Measurements from ENCODE around the gene LAIR1. TPM values are rescaled to one million over a fixed set of nuclear protein-coding genes. Genes with fewer than 3 reads are reported as not detected.
"Not testable (repeated sequence)": the region's sequence is repeated elsewhere in the genome, so short reads cannot be mapped to it uniquely, and the experiment has no call there.

Gene LAIR1
- total RNA-seq, 1 experiment from 2014 or later, result 0.07 TPM

DNA sequence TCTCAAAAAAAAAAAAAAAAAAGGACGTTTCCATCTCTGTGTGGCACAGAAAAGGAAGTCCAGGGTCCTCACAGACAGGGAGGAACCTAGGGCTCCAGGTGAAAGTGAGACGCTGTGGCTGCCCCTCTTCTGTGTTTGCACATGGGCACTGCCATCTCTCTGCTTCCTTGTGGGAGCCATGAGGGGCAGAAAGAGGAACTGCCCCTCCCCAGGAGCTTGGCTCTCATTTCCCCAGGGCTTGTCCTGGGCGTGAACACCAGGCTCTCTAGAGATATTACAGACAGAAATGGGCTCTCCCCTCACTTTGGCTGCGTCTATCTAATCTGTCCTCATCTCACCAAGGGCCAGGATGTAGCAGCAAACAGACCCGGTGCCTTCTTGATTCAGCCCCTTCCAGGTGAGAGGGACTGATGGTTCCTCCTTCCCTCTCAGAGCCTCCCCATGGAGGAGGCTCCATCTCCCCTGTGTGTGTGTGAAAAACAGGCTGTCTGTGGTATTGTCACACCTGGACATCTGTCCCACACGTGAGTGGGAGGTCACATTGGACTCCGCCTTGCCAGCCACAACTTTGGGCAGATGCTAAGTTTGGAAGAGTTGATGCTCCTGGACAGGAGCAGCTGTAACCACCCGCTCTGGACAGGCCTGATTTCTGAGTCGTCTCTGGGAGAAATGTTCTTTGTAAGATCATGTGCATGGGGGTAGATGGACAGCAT is 24.9 kb downstream of the LAIR1 start:
- Histone ChIP-seq H3K4me3 (ENCODE audit: insufficient read depth, low read depth, low read length) (no peak overlapping the region), H3K27me3 (ENCODE audit: control insufficient read depth, insufficient read depth, low read length) (no peaks in the 10 kb centered on the region), H3K36me3 (replicated peaks; ENCODE audit: control insufficient read depth, insufficient read depth, low read length) (no peaks in the 10 kb centered on the region)
- DNase-seq, result no peak

GRCh38 chr19:54338521-54338920 is 26.2 kb downstream of the LAIR1 start:
- Histone ChIP-seq H3K27me3 (ENCODE audit: control insufficient read depth, insufficient read depth, low read length) (no peaks in the 10 kb centered on the region; the same call in 1 of the 2 replicates), H3K36me3 (replicated peaks; ENCODE audit: control insufficient read depth, insufficient read depth, low read length) (no peaks in the 10 kb centered on the region), H3K4me3 (ENCODE audit: insufficient read depth, low read depth, low read length) (no peak overlapping the region)
- DNase-seq, result no peak

GRCh38 chr19:54337858-54338230 is 26.9 kb downstream of the LAIR1 start:
- no peaks in the 10 kb centered on the region for H3K36me3 ChIP-seq (replicated peaks; ENCODE audit: control insufficient read depth, insufficient read depth, low read length)
- no peaks in the 10 kb centered on the region; the same call in 1 of the 2 replicates for H3K27me3 ChIP-seq (ENCODE audit: control insufficient read depth, insufficient read depth, low read length)
- no peak for DNase-seq
- no peak overlapping the region for H3K4me3 ChIP-seq (ENCODE audit: insufficient read depth, low read depth, low read length)

- Histone ChIP-seq H3K4me3 (ENCODE audit: insufficient read depth, low read depth, low read length) (no peak overlapping the region), H3K36me3 (replicated peaks; ENCODE audit: control insufficient read depth, insufficient read depth, low read length) (no peaks in the 10 kb centered on the region), H3K27me3 (ENCODE audit: control insufficient read depth, insufficient read depth, low read length) (no peaks in the 10 kb centered on the region; the same call in 1 of the 2 replicates)
- no peak for DNase-seq
Measured at GRCh38 chr19:54336893-54337857, 27.6 kb downstream of the LAIR1 start.

GRCh38 chr19:54335979-54336892 is 28.5 kb downstream of the LAIR1 start:
- DNase-seq, result no peak
- H3K27me3 ChIP-seq (ENCODE audit: control insufficient read depth, insufficient read depth, low read length), result no peaks in the 10 kb centered on the region; the same call in 1 of the 2 replicates
- H3K4me3 ChIP-seq (ENCODE audit: insufficient read depth, low read depth, low read length), result no peak overlapping the region
- no peaks in the 10 kb centered on the region for H3K36me3 ChIP-seq (replicated peaks; ENCODE audit: control insufficient read depth, insufficient read depth, low read length)

DNA sequence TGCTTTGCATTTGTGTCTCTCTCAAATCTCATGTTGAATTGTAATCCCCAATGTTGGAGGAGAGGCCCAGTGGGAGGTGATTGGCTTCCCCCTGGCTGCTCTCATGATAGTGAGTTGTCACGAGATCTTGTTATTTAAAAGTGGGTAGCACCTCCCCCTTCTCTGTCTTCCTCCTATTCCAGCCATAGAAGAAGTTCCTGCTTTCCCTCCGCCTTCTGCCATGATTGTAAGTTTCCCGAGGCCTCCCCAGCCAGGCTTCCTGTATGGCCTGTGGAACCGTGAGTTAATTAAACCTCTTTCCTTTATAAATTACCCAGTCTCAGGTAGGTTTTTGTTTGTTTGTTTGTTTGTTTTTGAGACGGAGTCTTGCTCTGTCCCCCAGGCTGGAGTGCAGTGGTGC is 29.6 kb downstream of the LAIR1 start:
- peak; percentile 45 for DNase-seq
- H3K27me3 ChIP-seq (ENCODE audit: control insufficient read depth, insufficient read depth, low read length), result no peaks in the 10 kb centered on the region; the same call in 1 of the 2 replicates

GRCh38 chr19:54333586-54334298 is 31.0 kb downstream of the LAIR1 start:
- DNase-seq, result no peak
- Histone ChIP-seq H3K27me3 (ENCODE audit: control insufficient read depth, insufficient read depth, low read length) (no peaks in the 10 kb centered on the region; the same call in 1 of the 2 replicates), H3K36me3 (replicated peaks; ENCODE audit: control insufficient read depth, insufficient read depth, low read length) (no peaks in the 10 kb centered on the region), H3K4me3 (ENCODE audit: insufficient read depth, low read depth, low read length) (no peak overlapping the region)

More for the DNA sequence above, 29.6 kb downstream of the LAIR1 start:
- Histone ChIP-seq H3K4me3 (ENCODE audit: insufficient read depth, low read depth, low read length) (no peak overlapping the region), H3K36me3 (replicated peaks; ENCODE audit: control insufficient read depth, insufficient read depth, low read length) (no peaks in the 10 kb centered on the region)

DNA sequence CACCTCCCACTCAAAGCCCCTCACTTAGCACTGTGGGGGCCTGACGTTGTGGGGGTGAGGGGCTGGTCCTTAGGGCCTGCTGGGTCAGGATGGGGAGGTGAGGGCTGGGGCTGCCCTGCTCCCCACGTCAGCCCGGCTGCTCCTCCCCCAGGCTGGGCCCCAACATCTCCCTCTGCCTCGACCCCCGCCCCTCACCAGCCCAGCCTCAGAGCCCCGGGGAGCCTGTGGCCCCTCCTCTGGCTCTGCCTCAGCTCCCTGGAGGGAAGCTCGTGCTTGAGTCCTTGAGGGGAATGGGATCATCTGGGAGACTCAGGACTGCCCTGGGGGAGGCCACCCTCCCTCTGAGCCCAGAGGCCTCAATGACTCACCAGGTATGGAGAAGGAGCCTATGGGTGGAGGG is 32.6 kb downstream of the LAIR1 start:
- no peak overlapping the region for H3K4me3 ChIP-seq (ENCODE audit: insufficient read depth, low read depth, low read length)
- H3K27me3 ChIP-seq (ENCODE audit: control insufficient read depth, insufficient read depth, low read length), result no peaks in the 10 kb centered on the region; the same call in 1 of the 2 replicates
- H3K36me3 ChIP-seq (replicated peaks; ENCODE audit: control insufficient read depth, insufficient read depth, low read length), result no peaks in the 10 kb centered on the region
- DNase-seq, result peak; percentile 22

- no peak overlapping the region for H3K4me3 ChIP-seq (ENCODE audit: insufficient read depth, low read depth, low read length)
- H3K27me3 ChIP-seq (ENCODE audit: control insufficient read depth, insufficient read depth, low read length), result no peaks in the 10 kb centered on the region; the same call in 1 of the 2 replicates
- DNase-seq, result peak; percentile 8
- no peaks in the 10 kb centered on the region for H3K36me3 ChIP-seq (replicated peaks; ENCODE audit: control insufficient read depth, insufficient read depth, low read length)
Measured at GRCh38 chr19:54331626-54332025, 33.1 kb downstream of the LAIR1 start.

- Histone ChIP-seq H3K27me3 (ENCODE audit: control insufficient read depth, insufficient read depth, low read length) (no peaks in the 10 kb centered on the region; the same call in 1 of the 2 replicates), H3K36me3 (replicated peaks; ENCODE audit: control insufficient read depth, insufficient read depth, low read length) (no peaks in the 10 kb centered on the region), H3K4me3 (ENCODE audit: insufficient read depth, low read depth, low read length) (no peak overlapping the region)
- no peak for DNase-seq
Measured at GRCh38 chr19:54329476-54330165, 35.1 kb downstream of the LAIR1 start.

GRCh38 chr19:54328781-54329180 is 36.0 kb downstream of the LAIR1 start:
- H3K27me3 ChIP-seq (ENCODE audit: control insufficient read depth, insufficient read depth, low read length); DNase-seq; H3K36me3 ChIP-seq (replicated peaks; ENCODE audit: control insufficient read depth, insufficient read depth, low read length); H3K4me3 ChIP-seq (ENCODE audit: insufficient read depth, low read depth, low read length): not testable (repeated sequence)

DNA sequence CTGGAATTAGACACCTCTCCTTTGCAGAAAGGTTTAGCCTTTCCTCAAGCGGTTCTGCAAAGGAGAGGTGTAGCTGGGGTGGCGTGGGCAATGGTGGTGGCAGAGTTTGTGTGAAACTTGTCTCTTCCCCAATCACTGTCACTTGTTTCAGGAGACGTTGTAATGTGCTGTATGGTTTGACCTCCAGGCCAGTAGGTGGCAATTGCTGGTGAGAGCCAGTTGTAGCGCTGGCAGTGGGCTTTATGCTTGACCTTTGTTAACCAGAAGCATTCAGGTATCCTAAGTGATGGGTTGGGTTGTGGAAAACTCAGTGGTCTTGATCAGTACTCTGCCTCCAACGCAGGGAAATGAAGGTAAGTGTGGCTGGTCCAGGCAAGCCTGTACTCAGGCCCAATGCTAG is 39.1 kb downstream of the LAIR1 start:
- Histone ChIP-seq H3K36me3 (replicated peaks; ENCODE audit: control insufficient read depth, insufficient read depth, low read length) (no peaks in the 10 kb centered on the region), H3K27me3 (ENCODE audit: control insufficient read depth, insufficient read depth, low read length) (no peaks in the 10 kb centered on the region), H3K4me3 (ENCODE audit: insufficient read depth, low read depth, low read length) (no peak overlapping the region)
- DNase-seq, result no peak

DNA sequence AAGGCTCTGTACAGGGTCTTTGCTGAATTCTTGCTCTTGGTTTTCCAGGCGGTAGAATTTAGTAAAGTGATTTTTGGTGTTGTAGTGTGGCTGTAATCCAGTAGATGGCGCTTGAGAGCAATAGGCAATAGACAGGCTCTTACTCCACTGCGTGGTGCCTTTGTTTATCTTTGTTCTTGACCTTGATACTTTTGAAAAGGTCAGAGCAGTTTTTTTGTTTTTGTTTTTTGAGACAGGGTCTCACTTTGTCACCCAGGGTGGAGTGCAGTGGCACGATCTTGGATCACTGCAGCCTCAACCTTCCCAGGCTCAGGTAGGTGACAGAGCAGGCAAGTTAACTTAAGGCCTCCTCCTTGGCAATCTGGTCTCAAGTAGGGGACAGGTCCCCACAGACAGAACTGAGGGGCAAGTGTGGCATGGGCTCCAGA is 39.5 kb downstream of the LAIR1 start:
- DNase-seq, result peak; percentile 67
- Histone ChIP-seq H3K27me3 (ENCODE audit: control insufficient read depth, insufficient read depth, low read length) (no peaks in the 10 kb centered on the region), H3K4me3 (ENCODE audit: insufficient read depth, low read depth, low read length) (no peak overlapping the region), H3K36me3 (replicated peaks; ENCODE audit: control insufficient read depth, insufficient read depth, low read length) (no peaks in the 10 kb centered on the region)
